Measurements from ENCODE around the gene SIX2. TPM values are rescaled to one million over a fixed set of nuclear protein-coding genes. Genes with fewer than 3 reads are reported as not detected.

Gene SIX2
- total RNA-seq, 3 donors from 2014 or later (not counting 1 experiment from before 2014, with no cell fraction given), result not detected

DNA sequence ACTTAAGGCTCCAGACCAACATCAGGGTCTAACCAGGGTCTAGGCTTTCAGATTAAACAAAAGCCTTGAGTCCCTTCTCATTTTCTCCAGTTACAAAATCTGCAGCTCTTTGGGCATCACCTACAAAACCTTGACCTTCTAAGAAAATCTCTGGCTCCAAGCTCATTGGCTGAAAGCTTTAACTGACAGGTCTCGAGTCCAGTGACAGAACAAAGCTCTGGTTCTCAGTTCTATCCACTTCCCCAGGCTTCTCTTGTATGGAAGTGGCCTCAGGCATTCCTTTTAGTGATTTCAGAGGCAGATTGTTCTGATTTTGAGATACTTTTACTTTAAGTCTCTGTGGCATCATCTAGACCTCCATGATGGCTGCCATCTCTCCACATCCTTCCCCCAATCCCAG, 11.3 kb downstream of the SIX2 start:
- Mint-ChIP-seq H3K27ac (no peak overlapping the region), H3K36me3 (no peaks in the 10 kb centered on the region), H3K9me3 (no peaks in the 10 kb centered on the region), H3K4me1 (peaks cover 5 to 6% of the 10 kb centered on the region in 2 donors), H3K4me3 (no peak overlapping the region), H3K27me3 (ENCODE audit: low read depth in 2 of 2) (peaks cover 49 to 95% of the 10 kb centered on the region in 2 donors)
- Histone ChIP-seq H3K36me3 (ENCODE audit: control insufficient read depth, insufficient read depth, low read length) (no peaks in the 10 kb centered on the region), H3K4me1 (ENCODE audit: control insufficient read depth, insufficient read depth, low read length) (peaks cover 18% of the 10 kb centered on the region), H3K9me3 (ENCODE audit: control insufficient read depth, insufficient read depth, low read length) (no peaks in the 10 kb centered on the region), H3K4me3 (ENCODE audit: low read length) (no peak overlapping the region), H3K27me3 (ENCODE audit: control insufficient read depth, insufficient read depth, low read length) (peaks cover 34% of the 10 kb centered on the region), H3K27ac (ENCODE audit: low read length) (no peak overlapping the region)
- no peak for DNase-seq
- TF ChIP-seq, protein P1, sequence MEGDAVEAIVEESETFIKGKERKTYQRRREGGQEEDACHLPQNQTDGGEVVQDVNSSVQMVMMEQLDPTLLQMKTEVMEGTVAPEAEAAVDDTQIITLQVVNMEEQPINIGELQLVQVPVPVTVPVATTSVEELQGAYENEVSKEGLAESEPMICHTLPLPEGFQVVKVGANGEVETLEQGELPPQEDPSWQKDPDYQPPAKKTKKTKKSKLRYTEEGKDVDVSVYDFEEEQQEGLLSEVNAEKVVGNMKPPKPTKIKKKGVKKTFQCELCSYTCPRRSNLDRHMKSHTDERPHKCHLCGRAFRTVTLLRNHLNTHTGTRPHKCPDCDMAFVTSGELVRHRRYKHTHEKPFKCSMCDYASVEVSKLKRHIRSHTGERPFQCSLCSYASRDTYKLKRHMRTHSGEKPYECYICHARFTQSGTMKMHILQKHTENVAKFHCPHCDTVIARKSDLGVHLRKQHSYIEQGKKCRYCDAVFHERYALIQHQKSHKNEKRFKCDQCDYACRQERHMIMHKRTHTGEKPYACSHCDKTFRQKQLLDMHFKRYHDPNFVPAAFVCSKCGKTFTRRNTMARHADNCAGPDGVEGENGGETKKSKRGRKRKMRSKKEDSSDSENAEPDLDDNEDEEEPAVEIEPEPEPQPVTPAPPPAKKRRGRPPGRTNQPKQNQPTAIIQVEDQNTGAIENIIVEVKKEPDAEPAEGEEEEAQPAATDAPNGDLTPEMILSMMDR (IDR thresholded peaks at IDR 0.05), result no peak
- WGBS (ENCODE audit: insufficient coverage), result 58% methylated on average over 1 of the region's 1 CpG
- no peak for ATAC-seq
- intact Hi-C loops (cut with micrococcal nuclease), result no loop called here

DNA sequence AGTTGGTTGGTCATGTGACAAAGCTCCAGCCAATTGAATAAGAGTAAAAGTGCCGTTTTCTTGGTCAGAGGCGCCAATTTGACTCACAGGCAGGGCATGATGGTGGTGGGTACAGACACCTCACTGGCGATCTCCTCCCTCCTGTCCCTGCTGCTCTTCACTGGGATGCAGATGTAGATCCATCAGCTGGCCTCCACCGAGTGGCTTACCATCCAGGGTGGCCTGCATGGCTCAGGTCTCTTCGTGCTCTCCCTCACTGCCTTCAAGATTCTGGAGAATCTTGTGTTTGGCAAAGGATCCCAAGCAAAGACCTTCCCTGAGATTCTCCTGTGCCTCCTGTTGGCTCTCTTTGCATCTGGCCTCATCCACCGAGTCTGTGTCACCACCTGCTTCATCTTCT, 12.9 kb downstream of the SIX2 start:
- 81% methylated on average over 6 of the region's 6 CpGs for WGBS (ENCODE audit: insufficient coverage)

DNA sequence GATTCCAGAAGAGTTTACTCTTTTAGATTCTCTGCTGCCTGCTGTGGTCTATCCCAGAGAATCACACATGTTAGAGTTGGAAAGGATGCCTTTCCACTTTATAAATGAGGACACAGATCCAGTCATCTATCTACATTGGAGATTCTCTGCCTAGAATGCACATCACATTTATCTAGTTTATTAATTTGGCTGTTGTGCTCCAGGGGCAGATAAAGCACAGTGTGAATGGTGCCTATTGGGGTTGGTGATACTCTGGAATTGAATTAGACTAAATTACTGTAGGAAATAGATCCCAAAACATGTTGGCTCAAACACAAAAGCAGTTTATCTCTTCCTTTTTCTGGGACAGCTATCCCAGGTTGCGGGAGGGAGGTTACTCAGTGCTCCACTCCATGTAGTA, 14.9 kb downstream of the SIX2 start:
- DNase-seq (no peak), ATAC-seq (no peak)
- peaks cover 13% of the 10 kb centered on the region for H3K27me3 ChIP-seq (ENCODE audit: control insufficient read depth, insufficient read depth, low read length)
- Mint-ChIP-seq H3K27ac (no peak overlapping the region), H3K4me1 (no peaks in the 10 kb centered on the region), H3K27me3 (ENCODE audit: low read depth in 2 of 2) (peaks cover 41 to 80% of the 10 kb centered on the region in 2 donors), H3K36me3 (no peaks in the 10 kb centered on the region), H3K9me3 (no peaks in the 10 kb centered on the region), H3K4me3 (no peak overlapping the region)
- TF ChIP-seq, protein P1 (IDR thresholded peaks at IDR 0.05), result no peak
- H3K9me3 ChIP-seq (ENCODE audit: control insufficient read depth, insufficient read depth, low read length), result no peaks in the 10 kb centered on the region
- H3K4me3 ChIP-seq (ENCODE audit: low read length), result no peak overlapping the region
- intact Hi-C loops (cut with micrococcal nuclease), result no loop called here
- no peak overlapping the region for H3K27ac ChIP-seq (ENCODE audit: low read length)
- H3K4me1 ChIP-seq (ENCODE audit: control insufficient read depth, insufficient read depth, low read length), result no peaks in the 10 kb centered on the region
- no peaks in the 10 kb centered on the region for H3K36me3 ChIP-seq (ENCODE audit: control insufficient read depth, insufficient read depth, low read length)
- WGBS (ENCODE audit: insufficient coverage), result 94% methylated on average over 1 of the region's 1 CpG

More for the DNA sequence above, 12.9 kb downstream of the SIX2 start:
- Mint-ChIP-seq H3K36me3 (no peaks in the 10 kb centered on the region), H3K9me3 (no peaks in the 10 kb centered on the region), H3K4me3 (no peak overlapping the region), H3K27ac (no peak overlapping the region), H3K27me3 (ENCODE audit: low read depth in 2 of 2) (peaks cover 40 to 89% of the 10 kb centered on the region in 2 donors), H3K4me1 (peaks cover under 1 to 2% of the 10 kb centered on the region in 2 donors)
- peaks cover 22% of the 10 kb centered on the region for H3K27me3 ChIP-seq (ENCODE audit: control insufficient read depth, insufficient read depth, low read length)
- H3K9me3 ChIP-seq (ENCODE audit: control insufficient read depth, insufficient read depth, low read length), result no peaks in the 10 kb centered on the region
- TF ChIP-seq, protein P1 (IDR thresholded peaks at IDR 0.05), result no peak
- no peaks in the 10 kb centered on the region for H3K36me3 ChIP-seq (ENCODE audit: control insufficient read depth, insufficient read depth, low read length)
- H3K4me1 ChIP-seq (ENCODE audit: control insufficient read depth, insufficient read depth, low read length), result peaks cover 11% of the 10 kb centered on the region
- ATAC-seq, result no peak
- H3K27ac ChIP-seq (ENCODE audit: low read length), result no peak overlapping the region
- no peak for DNase-seq
- intact Hi-C loops (cut with micrococcal nuclease), result no loop called here
- no peak overlapping the region for H3K4me3 ChIP-seq (ENCODE audit: low read length)

DNA sequence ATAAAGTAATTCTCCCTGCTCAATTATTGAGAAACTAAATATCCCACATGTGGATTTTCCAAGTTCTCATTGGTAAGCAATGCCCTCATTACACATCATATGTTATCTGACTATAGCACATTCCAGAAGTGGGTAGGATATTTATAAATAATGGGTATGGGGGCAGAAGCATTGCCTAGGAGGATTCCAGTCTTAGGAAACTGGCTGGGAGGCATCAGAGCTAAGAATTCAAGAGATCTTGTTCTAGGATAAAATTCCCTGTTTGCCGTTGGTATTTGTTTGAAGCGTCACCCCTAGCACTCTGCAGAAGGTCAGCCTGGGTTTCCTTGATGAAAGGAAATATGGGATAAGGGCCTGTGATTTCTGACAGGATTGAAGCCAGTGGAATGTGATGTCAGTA, 20.1 kb downstream of the SIX2 start:
- WGBS (ENCODE audit: insufficient coverage), result 92% methylated on average over 2 of the region's 2 CpGs
- Mint-ChIP-seq H3K4me3 (no peak overlapping the region), H3K9me3 (no peaks in the 10 kb centered on the region), H3K36me3 (no peaks in the 10 kb centered on the region), H3K27me3 (ENCODE audit: low read depth in 2 of 2) (peaks cover 29 to 49% of the 10 kb centered on the region in 2 donors), H3K27ac (no peak overlapping the region), H3K4me1 (no peaks in the 10 kb centered on the region)
- no peaks in the 10 kb centered on the region for H3K9me3 ChIP-seq (ENCODE audit: control insufficient read depth, insufficient read depth, low read length)
- H3K4me3 ChIP-seq (ENCODE audit: low read length), result no peak overlapping the region
- H3K27me3 ChIP-seq (ENCODE audit: control insufficient read depth, insufficient read depth, low read length), result no peaks in the 10 kb centered on the region
- no peaks in the 10 kb centered on the region for H3K36me3 ChIP-seq (ENCODE audit: control insufficient read depth, insufficient read depth, low read length)
- intact Hi-C loops (cut with micrococcal nuclease), result no loop called here
- DNase-seq (no peak), ATAC-seq (no peak)
- TF ChIP-seq, protein P1 (IDR thresholded peaks at IDR 0.05), result no peak
- H3K27ac ChIP-seq (ENCODE audit: low read length), result no peak overlapping the region
- H3K4me1 ChIP-seq (ENCODE audit: control insufficient read depth, insufficient read depth, low read length), result no peaks in the 10 kb centered on the region
